H1 (cell line): ENCODE measurements around the gene MAPK14. TPM values are rescaled to one million over a fixed set of nuclear protein-coding genes. Genes with fewer than 3 reads are reported as not detected.

Source experiments
- CTCF ChIA-PET: fragments of 300-600 bp; sonication (Branson Sonifier 250); formaldehyde crosslinking; loops from one replicate; lab custom pipeline; 2021; ENCODE audit not compliant: partially characterized antibody; lab: Charles Lee
- POLR2A ChIA-PET: fragments of 300-600 bp; sonication (Branson Sonifier 250); formaldehyde crosslinking; loops from one replicate; lab custom pipeline; 2021; ENCODE audit warnings: inconsistent platforms; ENCODE audit not compliant: partially characterized antibody; lab: Charles Lee
- DNase-seq, 2 experiments: peaks; one replicate each; pipeline versions ENCODE4 v3.0.0 to v3.0.0-alpha.2; 2010 to 2022; ENCODE audit warnings: low spot score in 2 of 2, low read depth in 1 of 2, mixed read lengths in 1 of 2
- FAIRE-seq: peaks from 2 replicates; lab custom pipeline; 2011; peaks lifted over from hg19 to GRCh38; lab: Jason Lieb, UNC
- H2AFZ ChIP-seq: 2 replicates; pipeline ENCODE4 v1.8.1; 2012; ENCODE audit warnings: low read length, inconsistent platforms
- H2AK5ac ChIP-seq: 2 replicates; pipeline ENCODE4 v1.6.1; 2013; ENCODE audit warnings: low read depth, low read length
- H2BK120ac ChIP-seq: replicated peaks from 2 replicates; pipeline ENCODE3; 2013; ENCODE audit warnings: low read depth, low read length, inconsistent platforms
- H2BK12ac ChIP-seq: 2 replicates; pipeline ENCODE4 v1.6.1; 2013; ENCODE audit warnings: low read depth, low read length
- H2BK15ac ChIP-seq: 2 replicates; pipeline ENCODE4 v1.6.1; 2013; ENCODE audit warnings: low read length
- H2BK20ac ChIP-seq: 2 replicates; pipeline ENCODE4 v1.6.1; 2013; ENCODE audit warnings: low read length
- H2BK5ac ChIP-seq: 2 replicates; pipeline ENCODE4 v1.6.1; 2013; ENCODE audit warnings: low read depth, low read length
- H3K14ac ChIP-seq: 2 replicates; pipeline ENCODE4 v1.6.1; 2013; ENCODE audit warnings: inconsistent platforms; ENCODE audit not compliant: insufficient read length
- H3K18ac ChIP-seq: 2 replicates; pipeline ENCODE4 v1.6.1; 2013; ENCODE audit warnings: low read length; ENCODE audit errors: extremely low read depth
- H3K23ac ChIP-seq: 2 replicates; pipeline ENCODE4 v1.6.1; 2013; ENCODE audit warnings: inconsistent platforms; ENCODE audit not compliant: insufficient read length
- H3K23me2 ChIP-seq: 2 replicates; pipeline ENCODE4 v1.6.1; 2013; ENCODE audit warnings: low read depth, low read length
- H3K27ac ChIP-seq: 2 replicates; pipeline ENCODE4 v1.6.1; 2011; ENCODE audit warnings: low read depth, low read length, inconsistent platforms
- H3K27me3 ChIP-seq, 4 experiments: replicated peaks in 1 of 4; 1 replicate in 1 of 4; 2 replicates in 3 of 4; pipeline versions ENCODE4 v1.6.1 to v1.8.1; 2011 to 2013; ENCODE audit warnings: low read length in 3 of 4, mild to moderate bottlenecking in 3 of 4, inconsistent platforms in 2 of 4, mixed read lengths in 2 of 4, moderate library complexity in 1 of 4; ENCODE audit not compliant: control insufficient read depth in 3 of 4, insufficient read depth in 3 of 4; ENCODE audit errors: extremely low read depth in 1 of 4
- H3K36me3 ChIP-seq, 4 experiments: 2 replicates each; pipeline versions ENCODE4 v1.6.1 to v1.8.1; 2011 to 2013; ENCODE audit warnings: mild to moderate bottlenecking in 4 of 4, low read length in 3 of 4, moderate library complexity in 2 of 4, control low read depth in 1 of 4, inconsistent platforms in 1 of 4; ENCODE audit not compliant: insufficient read depth in 4 of 4, control insufficient read depth in 2 of 4
- H3K4ac ChIP-seq: replicated peaks from 2 replicates; pipeline ENCODE3; 2013; ENCODE audit warnings: low read length, low read depth, mixed read lengths, inconsistent platforms; ENCODE audit not compliant: insufficient read length
- H3K4me1 ChIP-seq, 4 experiments: replicated peaks in 1 of 4; 1 replicate in 1 of 4; 2 replicates in 3 of 4; pipeline versions ENCODE4 v1.6.1 to v1.8.1; 2011 to 2013; ENCODE audit warnings: low read length in 3 of 4, inconsistent platforms in 2 of 4, mixed read lengths in 1 of 4; ENCODE audit not compliant: insufficient read depth in 4 of 4, control insufficient read depth in 3 of 4
- H3K4me2 ChIP-seq, 2 experiments: 2 replicates each; pipeline versions ENCODE4 v1.6.1 to v1.8.1; 2011 to 2013; ENCODE audit warnings: low read depth in 2 of 2, low read length in 2 of 2, control low read depth in 1 of 2, inconsistent platforms in 1 of 2, mild to moderate bottlenecking in 1 of 2; ENCODE audit not compliant: insufficient read depth in 1 of 2
- H3K4me3 ChIP-seq, 4 experiments: fragments of 200-600, 300-600 bp in 1 of 4; sonication (generic), shearing (Covaris generic), sonication (Bioruptor Twin) in 1 of 4; 2 replicates each; pipeline versions ENCODE4 v1.5.1 to v1.8.1; 2011 to 2016; ENCODE audit warnings: low read length in 4 of 4, low read depth in 3 of 4, control low read depth in 2 of 4, inconsistent platforms in 2 of 4, mild to moderate bottlenecking in 2 of 4, mixed read lengths in 1 of 4, moderate library complexity in 1 of 4; ENCODE audit not compliant: insufficient read depth in 2 of 4; ENCODE audit errors: extremely low read depth in 1 of 4
- H3K56ac ChIP-seq: replicated peaks from 2 replicates; pipeline ENCODE3; 2013; ENCODE audit warnings: low read depth, mild to moderate bottlenecking, mixed read lengths, low read length, inconsistent platforms; ENCODE audit not compliant: insufficient read length
- H3K79me1 ChIP-seq: 2 replicates; pipeline ENCODE4 v1.6.1; 2013; ENCODE audit warnings: low read depth, low read length, control low read depth
- H3K79me2 ChIP-seq, 2 experiments: 2 replicates each; pipeline versions ENCODE4 v1.6.1 to v1.8.1; 2012 to 2013; ENCODE audit warnings: low read length in 2 of 2, mild to moderate bottlenecking in 2 of 2, inconsistent platforms in 1 of 2; ENCODE audit not compliant: insufficient read depth in 2 of 2, control insufficient read depth in 1 of 2
- H3K9ac ChIP-seq, 4 experiments: replicated peaks in 1 of 4; 1 replicate in 1 of 4; 2 replicates in 3 of 4; pipeline versions ENCODE4 v1.6.1 to v1.8.1; 2011 to 2013; ENCODE audit warnings: low read depth in 3 of 4, low read length in 3 of 4, control low read depth in 2 of 4, mild to moderate bottlenecking in 2 of 4, moderate library complexity in 2 of 4, inconsistent platforms in 1 of 4; ENCODE audit errors: extremely low read depth in 1 of 4
- H3K9me3 ChIP-seq, 2 experiments: 2 replicates each; pipeline versions ENCODE4 v1.6.1 to v1.8.1; 2012 to 2013; ENCODE audit warnings: mild to moderate bottlenecking in 2 of 2, moderate library complexity in 2 of 2, control low read depth in 1 of 2, inconsistent platforms in 1 of 2, low read depth in 1 of 2, low read length in 1 of 2, mixed read lengths in 1 of 2; ENCODE audit not compliant: insufficient read depth in 2 of 2
- H4K20me1 ChIP-seq, 2 experiments: replicated peaks in 1 of 2; 2 replicates each; pipeline versions ENCODE3 to v1.8.1; 2011 to 2013; ENCODE audit warnings: inconsistent platforms in 2 of 2, low read length in 2 of 2, mild to moderate bottlenecking in 1 of 2; ENCODE audit not compliant: insufficient read depth in 2 of 2, control insufficient read depth in 1 of 2
- H4K5ac ChIP-seq: 2 replicates; pipeline ENCODE4 v1.6.1; 2013; ENCODE audit warnings: low read length, low read depth, mixed read lengths, inconsistent platforms; ENCODE audit not compliant: insufficient read length
- H4K8ac ChIP-seq: 2 replicates; pipeline ENCODE4 v1.8.0; 2013; ENCODE audit warnings: mild to moderate bottlenecking, moderate library complexity, low read length, inconsistent platforms; ENCODE audit not compliant: insufficient read depth; ENCODE audit errors: extremely low read depth
- H4K91ac ChIP-seq: replicated peaks from 2 replicates; pipeline ENCODE3; 2013; ENCODE audit warnings: low read length, mixed read lengths, inconsistent platforms; ENCODE audit not compliant: insufficient read length
- CBX8 ChIP-seq: fragments of 300-800, 300-1000 bp; sonication (generic); IDR thresholded peaks from 2 replicates; pipeline ENCODE4 v1.7.1; 2016; ENCODE audit warnings: low read depth, low read length, borderline replicate concordance
- CEBPB ChIP-seq: IDR thresholded peaks from 2 replicates; pipeline ENCODE4 v1.6.1; 2012; ENCODE audit warnings: low read depth, low read length
- CHD2 ChIP-seq: IDR thresholded peaks from 2 replicates; pipeline ENCODE4 v1.6.1; 2012; ENCODE audit warnings: low read length, improper control_type of control experiment
- EGR1 ChIP-seq: IDR thresholded peaks from 2 replicates; pipeline ENCODE4 v1.6.1; 2011; ENCODE audit warnings: low read depth, low read length, borderline replicate concordance
- EP300 ChIP-seq, 2 experiments: IDR thresholded peaks; 1 replicate in 1 of 2; 2 replicates in 1 of 2; pipeline ENCODE4 v1.6.1; 2011 to 2012; ENCODE audit warnings: low read depth in 2 of 2, low read length in 2 of 2, mild to moderate bottlenecking in 2 of 2, borderline replicate concordance in 1 of 2, inconsistent platforms in 1 of 2, moderate library complexity in 1 of 2
- EZH2 ChIP-seq: fragments of 200-600 bp; sonication (generic); IDR thresholded peaks from 2 replicates; pipeline ENCODE4 v1.7.1; 2012; ENCODE audit warnings: low read depth, mild to moderate bottlenecking, moderate library complexity, low read length, inconsistent platforms; ENCODE audit not compliant: severe bottlenecking
- GTF2F1 ChIP-seq: IDR thresholded peaks from 2 replicates; pipeline ENCODE4 v1.6.1; 2012; ENCODE audit warnings: low read depth, low read length, improper control_type of control experiment, borderline replicate concordance
- HDAC2 ChIP-seq, 2 experiments: fragments of 300-600 bp in 1 of 2; sonication (generic) in 1 of 2; IDR thresholded peaks; 2 replicates each; pipeline ENCODE4 v1.6.1; 2011 to 2012; ENCODE audit warnings: low read depth in 2 of 2, low read length in 2 of 2, mild to moderate bottlenecking in 2 of 2, moderate library complexity in 2 of 2, borderline replicate concordance in 1 of 2, inconsistent platforms in 1 of 2
- KDM5A ChIP-seq: fragments of 200-600 bp; IDR thresholded peaks from 2 replicates; pipeline ENCODE4 v1.7.1; 2012; ENCODE audit warnings: mild to moderate bottlenecking, low read length, inconsistent platforms, mixed read lengths
- RNF2 ChIP-seq: fragments of 200-900, 300-1000 bp; sonication (generic); IDR thresholded peaks from 2 replicates; pipeline ENCODE4 v1.7.1; 2016; ENCODE audit warnings: borderline replicate concordance, low read depth, mild to moderate bottlenecking, antibody characterized with exemption, low read length; ENCODE audit not compliant: poor library complexity, severe bottlenecking; ENCODE audit errors: missing control alignments
- SIN3A ChIP-seq, 2 experiments: IDR thresholded peaks in 1 of 2; conservative IDR thresholded peaks in 1 of 2; 2 replicates each; pipeline ENCODE4 v1.6.1; 2011 to 2012; ENCODE audit warnings: low read length in 2 of 2, improper control_type of control experiment in 1 of 2, low read depth in 1 of 2, mild to moderate bottlenecking in 1 of 2
- USF2 ChIP-seq: IDR thresholded peaks from 2 replicates; pipeline ENCODE4 v1.6.1; 2011; ENCODE audit warnings: low read length, improper control_type of control experiment
- WGBS, 2 experiments: shearing (Covaris generic) in 1 of 2; methylation state at CpG; one replicate each; pipeline versions ENCODE4 v1.1.6 to v1.1.7; 2013 to 2015; ENCODE audit warnings: low lambda C conversion rate in 2 of 2, mixed read lengths in 2 of 2, inconsistent platforms in 1 of 2, low coverage in 1 of 2, missing lambda C conversion rate in 1 of 2; ENCODE audit not compliant: insufficient replicate concordance in 2 of 2, insufficient coverage in 1 of 2, insufficient read length in 1 of 2; ENCODE audit errors: extremely low coverage in 1 of 2, missing lambda C conversion rate in 1 of 2; 5-methylcytosine and 5-hydroxymethylcytosine counted together
- polyA plus RNA-seq, 7 experiments: library from polyadenylated mRNA; depleted of rRNA in 3 of 7; stranded (reverse) in 5 of 7; unstranded in 2 of 7; fragments of >200 nt in 5 of 7; fragments of 200-250 nt in 2 of 7; gene quantifications; 1 replicate in 5 of 7; 2 replicates in 1 of 7; 4 replicates in 1 of 7; pipeline versions ENCODE4 v1.2.1 to v1.2.3, GENCODE V29; 2011 to 2013; ENCODE audit warnings: missing spikeins in 2 of 7, mixed read lengths in 2 of 7
- total RNA-seq: library from RNA; stranded (reverse); fragmentation: NEBNext Ultra II Directional; extraction: Animal tissue kit (Norgen Biotek cat#: 25700); gene quantifications from 2 replicates; pipeline ENCODE4 v1.2.1, GENCODE V29; 2021

The MAPK14 gene
- total and polyA plus RNA-seq, 2 of the 8 experiments (the other 6 are each of a cell fraction or from before 2014, with no cell fraction given): 18.1 to 39.3 TPM

DNA sequence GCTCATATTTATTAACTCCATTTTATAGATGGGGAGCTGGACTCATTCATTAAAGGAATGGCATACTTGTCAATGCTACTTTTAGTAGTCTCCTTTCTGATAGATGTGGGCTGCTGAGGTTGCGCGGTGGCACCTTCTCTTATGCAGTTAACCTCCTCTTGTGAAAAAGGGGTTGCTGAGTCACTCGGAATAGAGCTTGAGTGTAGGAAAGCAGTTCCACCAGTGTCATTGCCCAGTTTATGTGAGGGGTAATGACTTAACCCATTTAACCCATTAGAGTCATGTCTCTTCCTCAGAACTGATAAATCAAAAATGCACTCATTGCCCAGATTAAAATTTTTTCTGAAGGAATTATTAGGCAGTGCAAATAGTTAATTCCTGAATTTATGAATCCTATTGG lies 6.3 kb downstream of the MAPK14 start:
- H2BK15ac ChIP-seq: no peak overlapping the region
- no peak overlapping the region for H3K4me3 ChIP-seq
- peaks cover 3% of the 10 kb centered on the region; the same call in 1 of the 2 replicates for H3K79me1 ChIP-seq
- H3K23me2 ChIP-seq: no peaks in the 10 kb centered on the region
- no peaks in the 10 kb centered on the region; a peak in 2 of 7 replicates for H3K4me1 ChIP-seq
- CTCF ChIA-PET: interaction anchor here (1.3 kb wide), 1 partner anchor 61 kb away, joined by 4 read pairs; no protein-coding TSS in a partner anchor
- no peak overlapping the region for H3K18ac ChIP-seq
- H3K23ac ChIP-seq: no peak overlapping the region
- H3K4ac ChIP-seq: no peak overlapping the region
- WGBS, 2 experiments: 93% methylated on average over 3 of the region's 3 CpGs; no CpG with 5 or more reads in 1 of the 2 experiments
- H3K14ac ChIP-seq: no peak overlapping the region
- H3K79me2 ChIP-seq: peaks cover 3 to 92% of the 10 kb centered on the region in 2 experiments; a peak in 3 of 4 replicates
- POLR2A ChIA-PET: no interaction called here
- no peaks in the 10 kb centered on the region for H3K9me3 ChIP-seq
- no peak for DNase-seq
- H3K27me3 ChIP-seq: no peaks in the 10 kb centered on the region
- no peak overlapping the region for H2BK5ac ChIP-seq
- H3K4me2 ChIP-seq: no peak overlapping the region
- H2BK120ac ChIP-seq: no peak overlapping the region
- no peak overlapping the region for H2AFZ ChIP-seq
- H3K27ac ChIP-seq: no peak overlapping the region
- H4K91ac ChIP-seq: no peak overlapping the region
- H3K56ac ChIP-seq: no peak overlapping the region
- no peak overlapping the region; a peak in 1 of 7 replicates for H3K9ac ChIP-seq
- H4K5ac ChIP-seq: no peak overlapping the region
- no peak for FAIRE-seq
- no peak overlapping the region for H2BK12ac ChIP-seq
- H2AK5ac ChIP-seq: no peak overlapping the region
- H4K8ac ChIP-seq: no peak overlapping the region
- no peak overlapping the region for H2BK20ac ChIP-seq
- no peaks in the 10 kb centered on the region for H3K36me3 ChIP-seq
- peaks cover 10% of the 10 kb centered on the region in 2 experiments for H4K20me1 ChIP-seq
- no peak for TF ChIP-seq GTF2F1
- no peak for TF ChIP-seq EZH2
- no peak for TF ChIP-seq CBX8
- TF ChIP-seq CHD2: no peak
- TF ChIP-seq EP300 (IDR thresholded peaks at IDR 0.05; ENCODE audit: borderline replicate concordance in 1 of 2, low read depth in 2 of 2, low read length in 2 of 2): no peak
- no peak for TF ChIP-seq SIN3A (conservative IDR thresholded peaks at IDR 0.05 in 1 of 2, IDR thresholded peaks at IDR 0.05 in 1 of 2; ENCODE audit: low read depth in 1 of 2, low read length in 2 of 2)
- TF ChIP-seq USF2: no peak
- TF ChIP-seq EGR1: no peak
- TF ChIP-seq RNF2: no peak
- TF ChIP-seq KDM5A: no peak
- TF ChIP-seq CEBPB: no peak
- TF ChIP-seq HDAC2 (IDR thresholded peaks at IDR 0.05; ENCODE audit: borderline replicate concordance in 1 of 2, low read depth in 2 of 2, low read length in 2 of 2): no peak
